Activated CD8-positive, alpha-beta T cell treated with anti-CD3 and anti-CD28 coated beads for 36 hours (primary cell): ENCODE data around the gene DRD1. TPM values are rescaled to one million over a fixed set of nuclear protein-coding genes. Genes with fewer than 3 reads are reported as not detected.

Experiments used
- ATAC-seq: fragments of 200-7000 bp; cut with Tn5 transposase; one replicate; pipeline ENCODE4 v1.10.0; 2021; ENCODE audit warnings: mild to moderate bottlenecking, moderate library complexity
- CTCF ChIA-PET: fragments of 350-600 bp; sonication (Branson Sonifier 250); formaldehyde crosslinking; loops from one replicate; lab custom pipeline; 2021; ENCODE audit warnings: antibody characterized with exemption; lab: Charles Lee
- POLR2A ChIA-PET: fragments of 350-600 bp; sonication (Branson Sonifier 250); formaldehyde crosslinking; loops from one replicate; lab custom pipeline; 2021; ENCODE audit warnings: antibody characterized with exemption; lab: Charles Lee
- DNase-seq: peaks from one replicate; pipeline ENCODE4 v3.0.0-alpha.2; 2020
- H3K27ac Mint-ChIP-seq: one replicate; pipeline ENCODE4 v1.8.0; 2021; ENCODE audit warnings: mild to moderate bottlenecking, mixed read lengths
- H3K27me3 Mint-ChIP-seq: one replicate; pipeline ENCODE4 v1.8.0; 2021; ENCODE audit warnings: mixed read lengths
- H3K36me3 Mint-ChIP-seq: one replicate; pipeline ENCODE4 v1.8.0; 2021; ENCODE audit warnings: low read depth, mixed read lengths
- H3K4me1 Mint-ChIP-seq: one replicate; pipeline ENCODE4 v1.8.0; 2021; ENCODE audit warnings: low read depth, mixed read lengths
- H3K4me3 Mint-ChIP-seq: one replicate; pipeline ENCODE4 v1.8.0; 2021; ENCODE audit warnings: mild to moderate bottlenecking, moderate library complexity, mixed read lengths
- H3K9me3 Mint-ChIP-seq: one replicate; pipeline ENCODE4 v1.8.0; 2021; ENCODE audit warnings: mixed read lengths
- intact Hi-C: fragments of 100-400 bp; cut with micrococcal nuclease; formaldehyde crosslinking; loops from one replicate; pipeline ENCODE4 v1.10.0; 2022
- total RNA-seq, 2 experiments: library from RNA; stranded (reverse); gene quantifications; one replicate each; pipeline ENCODE4 v1.2.3, GENCODE V29; 2021
- TF ChIP-seq, protein P1 (sequence below): fragments of 200-600 bp; IDR thresholded peaks from one replicate; pipeline ENCODE4 v1.8.0; 2022; ENCODE audit warnings: antibody characterized with exemption, mild to moderate bottlenecking

Gene DRD1
- total RNA-seq, 2 experiments from 2014 or later: not detected

DNA sequence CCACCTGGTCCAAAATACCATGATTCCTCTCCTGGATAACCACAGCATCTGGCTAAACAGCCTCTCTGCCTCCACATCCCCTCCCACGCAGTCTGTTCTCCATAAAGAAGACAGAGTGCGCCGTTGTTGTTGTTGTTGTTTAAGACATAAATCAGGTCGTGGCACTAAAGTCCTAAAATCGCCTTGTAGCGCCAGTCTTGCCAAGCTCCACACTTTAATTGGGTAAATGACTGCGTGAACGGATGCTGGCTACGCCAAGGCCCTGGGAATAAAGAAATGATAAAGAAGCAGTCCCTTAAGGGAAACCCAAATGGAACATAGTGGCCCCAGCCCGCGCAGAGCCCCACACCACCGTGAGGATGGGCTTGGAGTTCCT, 34.0 kb upstream of the DRD1 start:
- ChIA-PET CTCF (interaction anchor here (1.0 to 7.4 kb wide), 3 partner anchors 12 to 32 kb away, joined by 3 to 87 read pairs (median 3); no protein-coding TSS in a partner anchor), POLR2A (interaction anchor here (1.0 to 6.2 kb wide), 5 partner anchors 8 to 240 kb away, joined by 3 to 63 read pairs (median 5); no protein-coding TSS in a partner anchor)
- H3K4me3 Mint-ChIP-seq: peak overlapping the region; percentile 74
- DNase-seq: no peak
- H3K27ac Mint-ChIP-seq: peak overlapping the region; percentile 80
- ATAC-seq: no peak
- peaks cover 42% of the 10 kb centered on the region for H3K4me1 Mint-ChIP-seq
- H3K36me3 Mint-ChIP-seq: peaks cover 41% of the 10 kb centered on the region
- TF ChIP-seq, protein P1, sequence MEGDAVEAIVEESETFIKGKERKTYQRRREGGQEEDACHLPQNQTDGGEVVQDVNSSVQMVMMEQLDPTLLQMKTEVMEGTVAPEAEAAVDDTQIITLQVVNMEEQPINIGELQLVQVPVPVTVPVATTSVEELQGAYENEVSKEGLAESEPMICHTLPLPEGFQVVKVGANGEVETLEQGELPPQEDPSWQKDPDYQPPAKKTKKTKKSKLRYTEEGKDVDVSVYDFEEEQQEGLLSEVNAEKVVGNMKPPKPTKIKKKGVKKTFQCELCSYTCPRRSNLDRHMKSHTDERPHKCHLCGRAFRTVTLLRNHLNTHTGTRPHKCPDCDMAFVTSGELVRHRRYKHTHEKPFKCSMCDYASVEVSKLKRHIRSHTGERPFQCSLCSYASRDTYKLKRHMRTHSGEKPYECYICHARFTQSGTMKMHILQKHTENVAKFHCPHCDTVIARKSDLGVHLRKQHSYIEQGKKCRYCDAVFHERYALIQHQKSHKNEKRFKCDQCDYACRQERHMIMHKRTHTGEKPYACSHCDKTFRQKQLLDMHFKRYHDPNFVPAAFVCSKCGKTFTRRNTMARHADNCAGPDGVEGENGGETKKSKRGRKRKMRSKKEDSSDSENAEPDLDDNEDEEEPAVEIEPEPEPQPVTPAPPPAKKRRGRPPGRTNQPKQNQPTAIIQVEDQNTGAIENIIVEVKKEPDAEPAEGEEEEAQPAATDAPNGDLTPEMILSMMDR: no peak
- no peaks in the 10 kb centered on the region for H3K27me3 Mint-ChIP-seq
- H3K9me3 Mint-ChIP-seq: no peaks in the 10 kb centered on the region
- intact Hi-C loops: loop anchor here (5.0 kb wide), 1 partner anchor 174 kb away; no protein-coding TSS in a partner anchor

DNA sequence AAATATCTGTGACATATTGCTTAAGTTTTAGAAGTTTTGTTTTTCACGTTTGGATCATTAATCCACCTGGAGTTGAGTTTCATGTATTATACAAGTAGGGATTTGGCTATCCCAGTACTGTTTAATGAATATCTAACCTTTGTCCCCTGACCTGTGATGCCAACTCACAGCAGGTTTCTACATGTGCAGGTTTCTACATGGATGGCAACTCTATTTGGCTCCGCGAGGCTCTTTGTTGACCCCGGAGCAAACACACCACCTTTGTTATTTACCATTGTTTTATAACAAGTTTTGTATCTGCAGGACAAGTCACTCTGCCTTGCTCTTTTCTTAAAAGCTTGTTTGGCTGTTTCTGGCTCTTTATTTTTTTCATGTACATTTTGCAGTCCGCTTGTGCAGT, 33.5 kb upstream of the DRD1 start:
- Mint-ChIP-seq H3K4me3 (peak overlapping the region; percentile 74), H3K27me3 (no peaks in the 10 kb centered on the region), H3K9me3 (no peaks in the 10 kb centered on the region), H3K36me3 (peaks cover 36% of the 10 kb centered on the region), H3K27ac (peak overlapping the region; percentile 80), H3K4me1 (peaks cover 37% of the 10 kb centered on the region)
- intact Hi-C loops: loop anchor here (5.0 kb wide), 1 partner anchor 175 kb away; no protein-coding TSS in a partner anchor
- ChIA-PET CTCF (interaction anchor here (1.1 to 7.4 kb wide), 3 partner anchors 12 to 219 kb away, joined by 3 to 87 read pairs (median 4); no protein-coding TSS in a partner anchor), POLR2A (interaction anchor here (1.0 to 6.2 kb wide), 6 partner anchors 8 to 241 kb away, joined by 3 to 63 read pairs (median 5); no protein-coding TSS in a partner anchor)
- TF ChIP-seq, protein P1: no peak
- no peak for DNase-seq
- no peak for ATAC-seq

DNA sequence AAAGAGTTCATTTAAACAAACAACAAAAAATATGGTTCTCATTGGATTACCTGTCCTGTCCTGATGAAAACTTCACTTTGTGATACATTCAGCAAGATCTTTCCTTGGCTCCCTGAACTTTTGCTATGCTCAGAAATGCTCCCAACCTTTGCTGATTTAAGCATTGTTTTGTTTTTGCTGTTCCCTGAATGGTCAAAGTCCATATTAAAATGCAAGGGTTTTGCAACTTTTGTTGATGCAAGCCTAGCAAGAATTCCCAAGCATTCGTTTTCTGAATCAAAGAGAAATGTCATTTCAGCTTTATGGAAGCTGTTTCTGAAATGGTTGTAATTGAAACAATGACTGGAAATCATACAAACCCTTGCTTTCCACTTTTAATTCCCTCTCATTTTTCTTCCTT, 31.3 kb upstream of the DRD1 start:
- TF ChIP-seq, protein P1: no peak
- Mint-ChIP-seq H3K27ac (no peak overlapping the region), H3K27me3 (no peaks in the 10 kb centered on the region), H3K4me1 (peaks cover 28% of the 10 kb centered on the region), H3K36me3 (peaks cover 15% of the 10 kb centered on the region), H3K9me3 (no peaks in the 10 kb centered on the region), H3K4me3 (no peak overlapping the region)
- CTCF ChIA-PET: interaction anchor here (1.9 to 7.4 kb wide), 2 partner anchors 9 to 59 kb away, joined by 10 to 87 read pairs; no protein-coding TSS in a partner anchor
- POLR2A ChIA-PET: interaction anchor here (1.1 to 6.2 kb wide), 2 partner anchors 8 to 46 kb away, joined by 3 to 63 read pairs; no protein-coding TSS in a partner anchor
- ATAC-seq (no peak), DNase-seq (no peak)
- intact Hi-C loops: loop anchor here (5.0 kb wide), 1 partner anchor 177 kb away; no protein-coding TSS in a partner anchor

DNA sequence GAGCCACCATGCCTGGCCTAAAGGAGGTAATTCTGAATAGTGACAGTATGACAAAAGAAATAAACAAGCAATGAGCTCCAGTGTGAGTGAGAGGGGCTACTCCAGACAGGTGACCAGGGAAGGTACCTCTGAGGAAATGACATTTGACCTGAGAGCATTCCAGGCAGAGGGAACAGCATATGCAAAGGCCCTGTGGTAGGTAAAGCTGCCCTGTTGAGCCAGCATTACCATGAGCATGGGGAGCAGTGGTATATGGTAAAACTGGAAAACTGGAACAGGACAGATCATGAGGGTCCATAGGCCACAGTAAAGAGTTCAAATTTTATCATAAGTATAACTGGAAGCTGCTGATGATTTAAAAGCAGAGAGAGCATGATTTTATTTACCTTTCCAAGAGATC, 28.4 kb upstream of the DRD1 start:
- Mint-ChIP-seq H3K4me1 (peaks cover 22% of the 10 kb centered on the region), H3K27ac (no peak overlapping the region)
- ATAC-seq: no peak

More for the DNA sequence above, 28.4 kb upstream of the DRD1 start:
- ChIA-PET CTCF (interaction anchor here (1.9 kb wide), 1 partner anchor 62 kb away, joined by 8 read pairs; no protein-coding TSS in a partner anchor), POLR2A (interaction anchor here (0.9 to 2.6 kb wide), 2 partner anchors 8 to 15 kb away, joined by 3 to 10 read pairs; no protein-coding TSS in a partner anchor)
- TF ChIP-seq, protein P1: no peak
- Mint-ChIP-seq H3K36me3 (no peaks in the 10 kb centered on the region), H3K9me3 (peaks cover 3% of the 10 kb centered on the region), H3K27me3 (no peaks in the 10 kb centered on the region), H3K4me3 (no peak overlapping the region)
- DNase-seq: no peak
- intact Hi-C loops: no loop called here
